ENCODE data around the gene MEG3. TPM values are rescaled to one million over a fixed set of nuclear protein-coding genes. Genes with fewer than 3 reads are reported as not detected.

MEG3 gene
- total and polyA plus RNA-seq, 2 of the 8 experiments (the other 6 are each of a cell fraction or from before 2014, with no cell fraction given) = 0.17 to 1.1 TPM

- TF ChIP-seq ATF2 (IDR thresholded peaks at IDR 0.05; ENCODE audit: low read length) (no peak), JUN (IDR thresholded peaks at IDR 0.05; ENCODE audit: low read depth, low read length) (no peak), NRF1 (IDR thresholded peaks at IDR 0.05; ENCODE audit: low read depth, low read length) (no peak), JUND (IDR thresholded peaks at IDR 0.05; ENCODE audit: low read length) (no peak), CEBPB (IDR thresholded peaks at IDR 0.05; ENCODE audit: low read depth, low read length) (no peak)
Observed at GRCh38 chr14:100868621-100869370, 42.9 kb downstream of the MEG3 start (continued).

All from H1 (cell line).